ENCODE measurements around the gene DLG3. TPM values are rescaled to one million over a fixed set of nuclear protein-coding genes. Genes with fewer than 3 reads are reported as not detected.

DLG3 gene
- total and polyA plus RNA-seq, 7 experiments from 2014 or later, result 3.8 to 24.5 (median 4.4) TPM

GRCh38 chrX:70444946-70445656 is 466 bp downstream of the DLG3 start:
- intact Hi-C loops (cut with micrococcal nuclease), result loop anchor here in 1 of 2 donors (1.0 kb wide), 1 partner anchor 11 kb away; no protein-coding TSS in a partner anchor
- Mint-ChIP-seq H3K4me3 (peak overlapping the region in 7 of 10 donors; percentile 51 to 74 (median 68)), H3K27me3 (peaks cover 27 to 61% (median 34%) of the 10 kb centered on the region in 5 donors), H3K4me1 (peaks cover 0 to 5% (median 0%) of the 10 kb centered on the region in 7 donors), H3K9me3 (no peaks in the 10 kb centered on the region), H3K27ac (no peak overlapping the region), H3K36me3 (no peaks in the 10 kb centered on the region)
- ATAC-seq (peak; percentile 40), DNase-seq (no peak)
- Histone ChIP-seq H3K36me3 (ENCODE audit: control insufficient read depth in 2 of 3, insufficient read depth in 3 of 3, low read length in 3 of 3) (no peaks in the 10 kb centered on the region), H3K9me3 (ENCODE audit: control insufficient read depth in 2 of 3, low read length in 3 of 3) (no peaks in the 10 kb centered on the region), H3K27me3 (ENCODE audit: control insufficient read depth in 2 of 2, insufficient read depth in 2 of 2, low read length in 2 of 2) (no peaks in the 10 kb centered on the region), H3K27ac (ENCODE audit: low read depth, low read length) (no peak overlapping the region), H3K4me1 (ENCODE audit: control insufficient read depth in 2 of 2, insufficient read depth in 2 of 2, low read length in 2 of 2) (no peaks in the 10 kb centered on the region), H3K4me3 (ENCODE audit: low read length) (no peak overlapping the region)
- ChIA-PET CTCF (no interaction called here), POLR2A (interaction anchor here (1.3 kb wide), 1 partner anchor 10 kb away, joined by 4 read pairs; no protein-coding TSS in a partner anchor)

- Histone ChIP-seq H3K36me3 (ENCODE audit: control insufficient read depth in 2 of 3, insufficient read depth in 3 of 3, low read length in 3 of 3) (no peaks in the 10 kb centered on the region), H3K4me1 (ENCODE audit: control insufficient read depth in 2 of 2, insufficient read depth in 2 of 2, low read length in 2 of 2) (no peaks in the 10 kb centered on the region), H3K9me3 (ENCODE audit: control insufficient read depth in 2 of 3, low read length in 3 of 3) (no peaks in the 10 kb centered on the region), H3K27ac (ENCODE audit: low read depth, low read length) (no peak overlapping the region), H3K27me3 (ENCODE audit: control insufficient read depth in 2 of 2, insufficient read depth in 2 of 2, low read length in 2 of 2) (no peaks in the 10 kb centered on the region), H3K4me3 (ENCODE audit: low read length) (no peak overlapping the region)
- ATAC-seq (no peak), DNase-seq (no peak)
- ChIA-PET POLR2A (no interaction called here), CTCF (no interaction called here)
- Mint-ChIP-seq H3K9me3 (no peaks in the 10 kb centered on the region), H3K27me3 (peaks cover 24 to 54% (median 32%) of the 10 kb centered on the region in 5 donors), H3K27ac (no peak overlapping the region), H3K4me1 (peaks cover 0 to 5% (median 0%) of the 10 kb centered on the region in 7 donors), H3K36me3 (no peaks in the 10 kb centered on the region), H3K4me3 (peak overlapping the region in 4 of 10 donors; percentile 14 to 48 (median 36))
- intact Hi-C loops (cut with micrococcal nuclease), result no loop called here
Measured at GRCh38 chrX:70445951-70446350, 1.3 kb downstream of the DLG3 start.

- ATAC-seq, result no peak
- CTCF ChIA-PET, result no interaction called here
- no peak overlapping the region for H3K27ac Mint-ChIP-seq
Measured at GRCh38 chrX:70446380-70447350, 2.0 kb downstream of the DLG3 start.

GRCh38 chrX:70449457-70449966 is 4.9 kb downstream of the DLG3 start:
- POLR2A ChIA-PET, result no interaction called here
- Histone ChIP-seq H3K9me3 (ENCODE audit: control insufficient read depth in 2 of 3, low read length in 3 of 3) (no peaks in the 10 kb centered on the region), H3K27ac (ENCODE audit: low read depth, low read length) (no peak overlapping the region), H3K36me3 (ENCODE audit: control insufficient read depth in 2 of 3, insufficient read depth in 3 of 3, low read length in 3 of 3) (no peaks in the 10 kb centered on the region), H3K4me3 (ENCODE audit: low read length) (no peak overlapping the region), H3K4me1 (ENCODE audit: control insufficient read depth in 2 of 2, insufficient read depth in 2 of 2, low read length in 2 of 2) (peaks cover 4 to 7% of the 10 kb centered on the region in 2 donors), H3K27me3 (ENCODE audit: control insufficient read depth in 2 of 2, insufficient read depth in 2 of 2, low read length in 2 of 2) (no peaks in the 10 kb centered on the region)
- DNase-seq (no peak), ATAC-seq (no peak)
- no peaks in the 10 kb centered on the region for H3K36me3 Mint-ChIP-seq
- peaks cover 12 to 26% (median 17%) of the 10 kb centered on the region in 7 donors for H3K4me1 Mint-ChIP-seq
- H3K9me3 Mint-ChIP-seq, result no peaks in the 10 kb centered on the region
- no peak overlapping the region for H3K4me3 Mint-ChIP-seq
- intact Hi-C loops (cut with micrococcal nuclease), result no loop called here
- peaks cover 5 to 22% (median 7%) of the 10 kb centered on the region in 5 donors for H3K27me3 Mint-ChIP-seq
- CTCF ChIA-PET, result interaction anchor here (0.6 kb wide), 1 partner anchor 14 kb away, joined by 4 read pairs; no protein-coding TSS in a partner anchor
- H3K27ac Mint-ChIP-seq, result no peak overlapping the region

More at GRCh38 chrX:70446380-70447350, 2.0 kb downstream of the DLG3 start:
- Histone ChIP-seq H3K27me3 (ENCODE audit: control insufficient read depth in 2 of 2, insufficient read depth in 2 of 2, low read length in 2 of 2) (no peaks in the 10 kb centered on the region), H3K9me3 (ENCODE audit: control insufficient read depth in 2 of 3, low read length in 3 of 3) (no peaks in the 10 kb centered on the region), H3K4me3 (ENCODE audit: low read length) (no peak overlapping the region), H3K4me1 (ENCODE audit: control insufficient read depth in 2 of 2, insufficient read depth in 2 of 2, low read length in 2 of 2) (no peaks in the 10 kb centered on the region), H3K36me3 (ENCODE audit: control insufficient read depth in 2 of 3, insufficient read depth in 3 of 3, low read length in 3 of 3) (no peaks in the 10 kb centered on the region), H3K27ac (ENCODE audit: low read depth, low read length) (no peak overlapping the region)
- POLR2A ChIA-PET, result no interaction called here
- Mint-ChIP-seq H3K27me3 (peaks cover 18 to 47% (median 26%) of the 10 kb centered on the region in 5 donors), H3K36me3 (no peaks in the 10 kb centered on the region), H3K4me3 (no peak overlapping the region), H3K9me3 (no peaks in the 10 kb centered on the region), H3K4me1 (peaks cover 0 to 6% (median 0%) of the 10 kb centered on the region in 7 donors)
- no peak for DNase-seq
- intact Hi-C loops (cut with micrococcal nuclease), result no loop called here

GRCh38 chrX:70452143-70452733 is 7.6 kb downstream of the DLG3 start:
- Histone ChIP-seq H3K4me3 (ENCODE audit: low read length) (peak overlapping the region; percentile 50), H3K4me1 (ENCODE audit: control insufficient read depth in 2 of 2, insufficient read depth in 2 of 2, low read length in 2 of 2) (peaks cover 7 to 11% of the 10 kb centered on the region in 2 donors), H3K9me3 (ENCODE audit: control insufficient read depth in 2 of 3, low read length in 3 of 3) (no peaks in the 10 kb centered on the region), H3K27me3 (ENCODE audit: control insufficient read depth in 2 of 2, insufficient read depth in 2 of 2, low read length in 2 of 2) (no peaks in the 10 kb centered on the region), H3K27ac (ENCODE audit: low read depth, low read length) (peak overlapping the region; percentile 52), H3K36me3 (ENCODE audit: control insufficient read depth in 2 of 3, insufficient read depth in 3 of 3, low read length in 3 of 3) (no peaks in the 10 kb centered on the region)
- DNase-seq (peak in 7 of 9 donors; percentile 28 to 54 (median 41)), ATAC-seq (peak; percentile 64)
- Mint-ChIP-seq H3K27ac (peak overlapping the region in 8 of 9 donors; percentile 38 to 78 (median 68)), H3K36me3 (peaks cover 0 to 5% (median 0%) of the 10 kb centered on the region in 5 donors), H3K4me3 (peak overlapping the region; percentile 84 to 94 (median 88)), H3K9me3 (no peaks in the 10 kb centered on the region), H3K4me1 (peaks cover 12 to 45% (median 32%) of the 10 kb centered on the region in 7 donors), H3K27me3 (peaks cover 0 to 4% (median 0%) of the 10 kb centered on the region in 5 donors)
- intact Hi-C loops (cut with micrococcal nuclease), result loop anchor here (1.0 to 10.0 kb wide), 11 partner anchors 18 to 1627 kb away; partner anchors contain the start of genes EFNB1 (in 1 of the 2), NONO (in 1 of the 2), SNX12 (in 1 of the 2) and TAF1 (in 1 of the 2)
- ChIA-PET POLR2A (no interaction called here), CTCF (interaction anchor here (0.6 to 1.2 kb wide), 2 partner anchors 10 to 264 kb away, joined by 3 read pairs; no protein-coding TSS in a partner anchor)

All from naive thymus-derived CD4-positive, alpha-beta T cell (primary cell).